GM21360 (cell line): ENCODE measurements around the gene NKD1.

Experiments used
- ATAC-seq: cut with Tn5 transposase; IDR thresholded peaks from one replicate; pipeline ENCODE4 v1.9.1; 2021; ENCODE audit warnings: mild to moderate bottlenecking, moderate library complexity; ENCODE audit not compliant: unreplicated experiment

The NKD1 gene

GRCh38 chr16:50557046-50557445, 8.8 kb downstream of the NKD1 start:
- no peak for ATAC-seq

GRCh38 chr16:50558913-50559312, 10.7 kb downstream of the NKD1 start:
- ATAC-seq, result no peak

DNA sequence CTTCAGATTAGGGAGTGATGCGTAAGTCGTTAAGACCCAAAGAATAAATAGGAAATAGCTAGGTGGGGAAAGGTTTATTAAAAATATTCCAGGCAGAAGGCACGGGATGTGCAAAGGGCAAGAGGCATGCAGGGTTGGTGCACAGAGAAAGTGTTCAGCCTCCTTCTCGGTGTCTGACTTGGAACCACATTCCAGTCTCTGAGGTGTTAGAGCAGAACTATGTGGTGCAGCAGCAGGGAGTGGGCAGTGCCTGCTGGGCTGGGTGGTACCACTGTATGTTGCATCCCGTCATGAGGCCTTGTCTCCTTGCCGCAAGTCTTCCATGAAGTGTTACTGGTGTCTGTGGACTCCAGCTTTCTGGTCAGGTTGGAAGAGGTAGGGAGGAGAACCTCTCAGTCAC, 11.1 kb downstream of the NKD1 start:
- ATAC-seq, result no peak

GRCh38 chr16:50559804-50560514, 11.8 kb downstream of the NKD1 start:
- ATAC-seq, result no peak

GRCh38 chr16:50560903-50561863, 13.0 kb downstream of the NKD1 start:
- ATAC-seq, result no peak

GRCh38 chr16:50562657-50563056, 14.5 kb downstream of the NKD1 start:
- ATAC-seq, result no peak

DNA sequence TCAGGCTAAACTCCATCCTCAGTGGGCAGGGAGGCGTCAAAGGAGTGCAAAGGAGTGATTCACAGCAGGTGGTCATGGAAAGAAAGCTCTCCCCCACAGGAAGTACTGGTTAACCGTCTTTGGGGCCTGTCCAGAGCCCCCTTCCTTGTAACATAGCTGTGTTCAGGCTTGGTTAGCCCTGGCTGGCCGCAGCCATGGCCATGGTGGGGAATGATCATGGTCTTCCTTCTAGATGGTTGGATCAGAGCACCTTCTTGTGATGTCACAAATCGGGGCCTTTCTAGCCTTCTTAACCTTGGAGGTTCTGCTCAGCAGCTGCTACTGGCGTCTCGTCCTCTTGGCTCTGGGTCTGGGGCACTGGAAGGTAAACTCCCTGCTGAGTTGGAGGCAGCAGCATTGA, 15.8 kb downstream of the NKD1 start:
- ATAC-seq, result no peak

GRCh38 chr16:50565428-50565827, 17.2 kb downstream of the NKD1 start:
- ATAC-seq, result no peak

GRCh38 chr16:50566014-50566962, 18.1 kb downstream of the NKD1 start:
- no peak for ATAC-seq

DNA sequence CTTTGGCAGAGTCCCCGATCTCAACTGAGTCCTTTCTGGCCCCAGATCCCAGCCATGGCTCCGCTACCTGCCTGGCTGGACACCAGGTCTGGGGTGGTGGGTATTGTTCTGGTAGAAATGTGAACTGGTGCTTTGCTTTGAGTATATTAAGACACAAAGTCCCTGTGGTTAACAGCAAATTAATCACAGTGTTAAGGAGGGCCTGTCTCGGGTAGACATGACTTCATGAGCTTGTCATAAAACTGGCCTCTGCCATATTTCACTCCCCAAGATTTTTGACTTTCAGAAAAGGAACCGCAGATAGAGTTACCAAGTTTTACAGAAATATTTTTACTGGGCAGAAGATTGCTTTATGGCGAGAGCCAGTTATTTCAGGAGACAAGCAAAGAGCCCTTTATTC, 19.5 kb downstream of the NKD1 start:
- no peak for ATAC-seq

DNA sequence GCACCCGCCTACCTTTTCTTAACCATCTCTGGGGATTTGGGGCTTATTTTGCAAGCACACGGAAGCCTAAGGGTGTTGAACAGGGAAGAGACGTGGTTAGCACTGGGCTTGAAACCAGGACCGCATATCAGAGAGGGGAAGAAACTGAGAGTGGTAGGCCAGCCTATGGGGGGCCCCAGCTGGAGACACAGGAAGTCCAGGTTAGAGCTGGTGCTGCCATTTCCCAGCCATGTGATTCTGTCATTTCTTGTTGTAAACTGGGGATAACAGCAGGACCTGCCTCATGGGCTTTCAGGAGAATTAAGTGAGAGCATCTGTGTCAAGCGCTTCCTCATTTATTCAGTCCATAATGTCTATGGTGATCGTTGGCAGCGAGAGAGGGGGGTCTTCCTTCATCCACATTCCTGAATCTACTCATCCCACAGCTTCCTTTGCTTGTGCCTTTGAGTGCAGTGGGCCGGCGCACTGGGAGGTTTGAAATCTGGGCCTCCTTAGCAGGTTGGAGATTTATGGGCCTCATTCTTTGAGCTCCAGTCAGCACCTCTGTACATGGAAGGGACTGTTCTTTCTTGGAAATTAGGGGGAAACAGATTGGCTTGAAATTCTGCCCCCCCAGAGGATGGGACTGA, 20.1 kb downstream of the NKD1 start:
- no peak for ATAC-seq

DNA sequence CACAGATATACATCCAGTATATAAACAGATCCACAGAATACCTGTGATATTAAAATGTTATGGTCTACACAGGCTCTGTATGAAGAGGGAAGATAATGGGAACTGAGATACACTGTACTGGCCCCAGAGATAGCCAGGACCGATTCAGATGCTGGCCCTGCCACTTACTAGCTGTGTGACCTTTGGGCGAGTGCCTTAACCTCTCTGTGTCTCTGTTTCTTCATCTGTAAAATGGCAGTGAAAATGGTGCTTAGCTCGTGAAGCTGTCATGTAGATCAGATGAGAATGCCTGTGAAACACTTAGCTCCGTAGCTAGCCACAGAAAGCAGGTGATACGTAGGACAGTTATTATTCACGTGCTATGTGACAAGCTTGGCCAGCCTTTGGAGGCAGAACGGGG, 22.2 kb downstream of the NKD1 start:
- ATAC-seq, result no peak

DNA sequence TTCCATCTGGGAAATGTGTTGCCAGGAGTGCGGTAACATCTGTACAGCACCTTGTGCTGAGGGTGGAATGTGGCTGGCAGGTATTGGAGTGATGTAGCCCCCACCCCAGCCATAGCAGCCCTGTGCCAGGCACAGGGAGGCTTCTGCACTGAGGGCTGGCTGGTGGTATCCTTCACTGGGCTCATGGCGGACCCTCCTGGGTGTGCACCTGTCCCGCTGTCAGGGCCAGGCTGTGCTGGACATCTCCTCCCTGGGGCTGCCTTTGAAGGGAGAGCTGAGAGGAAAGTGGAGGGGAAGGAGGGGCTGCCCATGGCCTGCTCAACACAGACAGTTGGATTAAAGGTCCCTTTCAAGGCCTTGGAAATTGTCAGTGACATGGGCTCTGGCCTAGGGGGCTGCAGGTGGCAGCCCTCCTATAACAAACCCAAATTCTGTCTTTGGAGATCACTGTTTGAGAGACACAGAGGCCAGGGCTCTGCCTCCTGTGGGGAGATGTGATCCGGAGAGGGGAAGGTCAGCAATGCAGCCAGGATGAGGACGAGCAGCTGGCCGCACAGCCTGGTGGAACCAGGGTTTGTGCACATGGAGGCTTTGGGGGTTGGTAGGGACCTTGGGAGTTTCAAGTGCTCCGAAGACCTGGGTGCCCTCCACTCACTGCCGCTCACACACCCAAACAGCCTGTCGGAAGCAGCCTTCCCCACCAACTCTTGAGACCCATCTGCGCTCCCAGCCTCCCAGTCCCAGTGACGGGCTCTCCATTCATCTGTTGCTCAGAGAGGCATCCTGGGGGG, 22.8 kb downstream of the NKD1 start:
- no peak for ATAC-seq

- ATAC-seq, result no peak
These were observed 23.6 kb downstream of the NKD1 start for GRCh38 chr16:50571786-50572185.

GRCh38 chr16:50572700-50573099, 24.5 kb downstream of the NKD1 start:
- no peak for ATAC-seq

DNA sequence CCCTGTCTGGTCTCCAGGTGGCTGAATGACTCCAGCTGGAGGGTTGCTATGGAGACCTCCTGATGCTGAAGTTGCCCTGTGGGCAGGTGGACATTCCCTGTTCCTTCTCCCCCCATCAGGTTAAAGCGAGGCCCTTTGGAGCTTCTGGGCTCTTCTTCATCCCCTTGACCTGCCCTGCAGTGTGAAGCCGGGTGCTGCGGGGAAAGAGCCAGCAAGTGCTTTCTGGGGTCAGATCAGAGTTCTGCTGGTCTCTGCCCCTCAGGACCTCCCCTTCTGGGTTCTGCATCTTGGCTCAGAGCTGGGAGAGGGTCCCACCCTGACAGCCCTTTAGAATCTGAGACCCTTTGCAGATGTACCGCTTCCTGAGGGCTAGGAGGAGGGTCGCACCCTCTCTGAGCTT, 25.1 kb downstream of the NKD1 start:
- no peak for ATAC-seq

DNA sequence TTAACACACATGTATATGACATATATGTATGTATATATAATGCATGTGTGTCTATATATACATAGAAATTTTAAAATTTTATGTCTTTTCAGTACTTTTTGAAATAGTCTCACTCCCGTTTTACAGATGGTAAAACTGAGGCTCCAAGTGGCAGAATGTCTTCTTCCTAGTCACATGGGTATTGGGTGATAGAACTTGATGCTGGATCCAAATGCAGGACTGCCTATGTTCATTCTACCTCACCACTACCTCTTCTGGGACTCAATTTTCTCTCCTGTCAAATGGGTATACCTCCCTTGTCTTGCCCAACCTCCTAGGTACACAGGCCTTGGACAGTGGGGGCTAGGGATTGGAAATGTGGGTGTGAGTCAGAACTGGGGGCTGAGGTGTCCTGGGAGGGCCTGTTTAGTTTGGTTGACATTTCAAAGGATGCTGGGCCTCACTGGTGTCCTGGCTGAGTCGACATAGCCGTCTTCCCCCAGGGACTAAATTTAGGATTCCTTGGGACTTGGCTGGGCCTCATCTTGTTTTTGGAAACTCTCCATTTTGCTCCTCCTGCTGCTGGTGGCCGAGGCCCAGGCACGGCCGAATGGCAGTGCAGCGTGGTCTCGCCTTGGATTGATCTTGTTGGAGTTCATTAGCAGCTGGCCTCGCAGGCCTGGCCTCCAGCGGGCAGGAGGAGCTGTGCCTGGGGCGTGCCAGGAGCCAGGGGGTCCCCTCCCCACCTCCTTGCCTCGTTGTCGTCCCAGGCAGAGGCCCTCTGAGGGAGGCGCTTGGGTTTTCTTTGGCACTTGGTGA, 25.9 kb downstream of the NKD1 start:
- no peak for ATAC-seq

DNA sequence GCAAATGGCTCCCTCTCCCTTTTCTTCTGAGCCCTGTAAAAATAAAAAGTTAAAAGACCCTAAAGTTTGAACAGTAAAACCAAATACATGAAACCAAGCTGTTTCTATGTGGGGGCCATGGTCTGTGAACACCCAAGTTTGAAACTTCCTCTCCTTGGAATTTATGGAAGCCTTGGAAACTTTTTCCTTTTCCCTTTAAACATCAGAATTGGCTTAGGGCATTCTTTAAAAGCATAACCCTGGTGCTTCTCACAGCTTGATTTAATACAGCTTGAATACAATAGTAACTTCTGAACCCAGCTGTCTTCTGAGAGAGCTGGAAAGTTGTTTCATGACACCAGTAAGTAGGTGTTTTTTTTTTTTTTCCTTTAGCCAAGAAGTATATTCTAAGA, 26.5 kb downstream of the NKD1 start:
- no peak for ATAC-seq

GRCh38 chr16:50575743-50576142, 27.5 kb downstream of the NKD1 start:
- no peak for ATAC-seq
